GM18526 (cell line): ENCODE measurements around the gene PRSS48.

ENCODE experiments used
- POLR2A ChIP-seq: IDR thresholded peaks from 3 replicates; pipeline ENCODE4 v1.6.1; 2011; ENCODE audit not compliant: insufficient read length; ENCODE audit errors: extremely low read depth

Gene PRSS48

GRCh38 chr4:151276787-151277562 is at the start of gene PRSS48:
Gene PRSS48 (plus strand): TSS chr4:151277161. CDS start chr4:151277173, 12 bp downstream.
- TF ChIP-seq POLR2A, result no peak

GRCh38 chr4:151227172-151227571 is 49.8 kb upstream of the PRSS48 start:
- TF ChIP-seq POLR2A, result no peak

- TF ChIP-seq POLR2A, result no peak
Measured at GRCh38 chr4:151227731-151228130, 49.2 kb upstream of the PRSS48 start.

- no peak for TF ChIP-seq POLR2A
Measured at GRCh38 chr4:151228189-151229119, 48.5 kb upstream of the PRSS48 start.

- no peak for TF ChIP-seq POLR2A
Measured at GRCh38 chr4:151231915-151232595, 44.9 kb upstream of the PRSS48 start.

- no peak for TF ChIP-seq POLR2A
Measured at GRCh38 chr4:151233600-151233999, 43.4 kb upstream of the PRSS48 start.

GRCh38 chr4:151236036-151236435 is 40.9 kb upstream of the PRSS48 start:
- TF ChIP-seq POLR2A, result no peak

- TF ChIP-seq POLR2A, result no peak
Measured at GRCh38 chr4:151238477-151238876, 38.5 kb upstream of the PRSS48 start.

GRCh38 chr4:151239608-151240007 is 37.4 kb upstream of the PRSS48 start:
- no peak for TF ChIP-seq POLR2A

- TF ChIP-seq POLR2A, result no peak
Measured at GRCh38 chr4:151242305-151242704, 34.7 kb upstream of the PRSS48 start.

GRCh38 chr4:151246742-151247141 is 30.2 kb upstream of the PRSS48 start:
- no peak for TF ChIP-seq POLR2A

GRCh38 chr4:151247395-151247794 is 29.6 kb upstream of the PRSS48 start:
- TF ChIP-seq POLR2A, result no peak

GRCh38 chr4:151248519-151248918 is 28.4 kb upstream of the PRSS48 start:
- TF ChIP-seq POLR2A, result no peak

GRCh38 chr4:151250706-151251105 is 26.3 kb upstream of the PRSS48 start:
- TF ChIP-seq POLR2A, result no peak

- TF ChIP-seq POLR2A, result no peak
Measured at GRCh38 chr4:151251603-151252304, 25.2 kb upstream of the PRSS48 start.
